Skin epidermis (tissue), 12 donors: Measurements from ENCODE around the gene CENPU.
"Not testable (repeated sequence)": the region's sequence is repeated elsewhere in the genome, so short reads cannot be mapped to it uniquely, and the experiment has no call there.

Source experiments
- H3K27ac ChIP-seq, 21 experiments: fragments of 200-600 bp; sonication (generic) in 11 of 21; one replicate each; pipeline ENCODE4 v1.5.0; 2020; ENCODE audit warnings: mild to moderate bottlenecking in 3 of 21, inconsistent platforms in 2 of 21, moderate library complexity in 2 of 21
- H3K4me3 ChIP-seq, 7 experiments: fragments of 200-600 bp; sonication (generic) in 2 of 7; one replicate each; pipeline ENCODE4 v1.5.0; 2020; ENCODE audit warnings: inconsistent platforms in 2 of 7, mild to moderate bottlenecking in 2 of 7, moderate library complexity in 1 of 7

Gene CENPU

GRCh38 chr4:184733654-184734524 is at the start of gene CENPU:
Gene CENPU, minus strand, starts transcription at chr4:184734096. Its CDS starts 34 bp downstream, at chr4:184734062.
- peak within 1 kb of the TSS; percentile 67 to 98 (median 91) for H3K4me3 ChIP-seq

DNA sequence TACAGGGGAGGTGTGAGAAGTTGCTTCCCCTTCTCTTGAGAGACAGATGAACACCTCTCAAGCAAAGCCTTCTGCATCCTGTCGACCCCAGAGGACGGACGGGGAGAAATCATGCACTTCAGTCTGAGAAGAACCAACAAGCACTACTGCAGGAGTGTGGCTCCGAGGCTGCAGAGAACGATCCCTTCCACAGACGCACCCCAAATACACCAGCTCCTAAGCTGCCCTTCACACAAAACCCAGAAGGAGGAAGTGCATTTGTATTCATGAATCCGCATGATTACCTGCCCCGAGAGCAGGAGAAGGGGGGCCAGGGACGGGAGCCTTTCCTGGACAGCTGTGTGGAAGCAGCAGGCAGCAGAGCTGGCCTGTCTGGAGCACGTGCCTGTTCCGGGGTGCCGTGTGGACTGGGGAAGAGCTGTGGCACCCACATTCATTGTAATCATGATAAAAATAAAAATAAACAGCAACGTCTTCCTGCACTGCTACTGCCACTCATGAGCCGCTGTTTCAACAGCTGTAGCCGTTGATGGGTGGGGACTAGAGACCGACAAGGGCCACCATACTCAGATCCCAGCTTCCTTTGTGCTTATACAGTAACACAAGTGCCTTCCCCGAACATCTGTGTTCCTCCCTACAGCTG is 49.0 kb upstream of the CENPU start:
- no peak overlapping the region for H3K4me3 ChIP-seq
- peak overlapping the region in 1 of 21 experiments; percentile 7 for H3K27ac ChIP-seq

More at GRCh38 chr4:184733654-184734524, at the start of gene CENPU:
- peak within 1 kb of the TSS in 20 of 21 experiments; percentile 15 to 78 (median 70) for H3K27ac ChIP-seq

GRCh38 chr4:184779160-184779559 is 45.3 kb upstream of the CENPU start:
- not testable (repeated sequence) for H3K27ac ChIP-seq, H3K4me3 ChIP-seq

- H3K27ac ChIP-seq = no peak overlapping the region
- H3K4me3 ChIP-seq = no peak overlapping the region
Measured at GRCh38 chr4:184778325-184778724, 44.4 kb upstream of the CENPU start.

DNA sequence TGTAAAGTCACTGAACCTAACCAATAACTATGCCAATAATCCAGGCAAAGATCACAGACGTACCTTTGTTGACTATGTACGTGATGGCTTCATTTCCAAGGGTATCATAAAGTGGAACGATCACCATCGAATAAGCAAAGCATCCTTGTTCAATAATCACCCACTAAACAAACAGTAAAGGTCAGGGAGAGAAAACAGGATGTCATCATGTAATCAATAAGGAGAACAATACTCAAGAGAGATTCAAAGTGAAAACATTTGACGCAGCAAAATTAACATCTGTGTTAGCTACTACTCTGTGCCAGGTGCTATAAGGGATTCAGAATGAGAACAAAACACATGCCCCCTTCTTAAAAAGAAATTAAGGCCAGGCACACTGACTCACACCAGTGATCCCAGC is 42.9 kb upstream of the CENPU start:
- H3K27ac ChIP-seq = no peak overlapping the region

DNA sequence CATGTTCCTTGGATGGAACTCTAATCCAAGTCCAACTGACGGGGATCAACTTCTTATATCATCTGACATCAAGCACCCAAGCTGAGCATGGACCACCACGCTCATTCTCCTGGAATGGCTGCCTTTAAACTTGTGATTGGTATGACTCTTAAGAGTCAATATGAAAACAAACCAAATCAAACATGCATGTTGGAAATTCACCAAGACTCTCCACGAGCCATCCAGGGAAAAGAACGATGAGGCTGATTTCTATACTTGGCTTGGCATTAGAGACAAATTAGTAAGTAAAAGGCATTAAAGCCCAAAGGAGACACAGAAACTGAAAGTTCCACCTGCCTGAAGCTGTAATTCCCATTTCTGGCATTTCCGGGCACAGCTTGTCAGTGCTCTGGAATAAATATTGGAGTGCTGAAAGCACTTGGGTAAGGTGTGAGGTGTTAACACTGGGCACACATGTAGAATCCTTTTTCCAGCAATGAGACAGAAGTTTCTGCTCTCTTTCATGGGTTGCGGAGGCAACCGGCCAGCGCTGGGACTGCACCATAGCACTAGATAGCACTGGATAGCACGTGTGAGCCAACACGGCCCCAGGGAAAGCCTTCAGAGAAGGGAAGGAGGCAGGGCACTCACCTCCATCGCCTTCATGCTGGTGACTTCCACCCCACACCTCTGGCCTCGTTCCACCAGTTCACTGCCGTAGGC is 42.1 kb upstream of the CENPU start:
- H3K27ac ChIP-seq = no peak overlapping the region
- H3K4me3 ChIP-seq = no peak overlapping the region

More for the DNA sequence above, 42.9 kb upstream of the CENPU start:
- no peak overlapping the region for H3K4me3 ChIP-seq

- no peak overlapping the region for H3K4me3 ChIP-seq
Measured at GRCh38 chr4:184774152-184774551, 40.3 kb upstream of the CENPU start.

GRCh38 chr4:184771416-184771815 is 37.5 kb upstream of the CENPU start:
- Histone ChIP-seq H3K27ac (no peak overlapping the region), H3K4me3 (no peak overlapping the region)

More at GRCh38 chr4:184774152-184774551, 40.3 kb upstream of the CENPU start:
- H3K27ac ChIP-seq = no peak overlapping the region

DNA sequence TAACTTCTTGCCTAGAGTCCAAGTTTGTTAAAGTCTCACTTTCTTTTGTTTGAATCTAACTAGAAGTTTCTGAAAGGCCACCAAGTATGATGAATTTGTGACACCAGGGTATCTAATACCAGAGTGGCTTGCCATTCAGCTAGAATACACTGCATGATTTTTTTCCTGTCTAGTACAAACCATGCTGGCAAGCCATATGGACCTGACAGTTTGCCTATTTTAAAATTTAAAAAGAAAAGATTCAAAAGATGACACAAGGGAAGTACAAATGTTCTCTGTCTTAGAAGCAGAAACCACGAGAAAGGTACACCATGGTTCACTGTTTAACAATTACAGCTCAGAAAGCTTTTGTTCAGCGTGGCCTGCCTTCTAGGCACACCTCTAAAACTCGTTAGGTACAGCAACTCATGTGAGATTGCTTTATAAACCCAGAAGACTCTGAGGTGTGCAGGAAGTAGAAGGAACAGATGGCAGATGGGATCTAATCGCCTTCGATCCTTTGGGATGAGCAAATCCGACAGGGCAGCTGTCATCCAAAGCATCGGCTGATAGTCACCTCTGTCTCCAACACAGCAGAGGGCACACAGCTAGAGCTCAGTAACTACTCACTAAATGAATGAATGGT is 35.4 kb upstream of the CENPU start:
- Histone ChIP-seq H3K27ac (no peak overlapping the region), H3K4me3 (no peak overlapping the region)

DNA sequence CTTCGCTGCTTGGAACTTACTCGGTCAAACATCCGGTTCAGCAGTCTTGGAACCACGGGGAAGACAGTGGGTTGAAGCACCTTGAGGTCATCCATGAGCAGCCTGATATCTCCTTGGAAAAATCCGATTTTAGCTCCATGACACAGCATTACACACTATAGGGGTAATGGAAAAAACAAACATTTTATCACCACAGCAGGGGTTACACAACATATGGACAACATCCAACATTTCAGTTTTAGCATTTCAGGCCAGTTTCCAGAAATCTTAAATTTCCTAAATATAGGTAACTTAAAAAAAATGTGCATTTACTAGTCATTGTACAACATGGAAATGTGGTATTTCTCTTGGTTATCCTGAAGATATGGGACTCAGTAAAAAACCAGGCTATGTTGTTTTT is 34.4 kb upstream of the CENPU start:
- Histone ChIP-seq H3K27ac (no peak overlapping the region), H3K4me3 (no peak overlapping the region)

- Histone ChIP-seq H3K4me3 (no peak overlapping the region), H3K27ac (no peak overlapping the region)
Measured at GRCh38 chr4:184766446-184766845, 32.5 kb upstream of the CENPU start.

DNA sequence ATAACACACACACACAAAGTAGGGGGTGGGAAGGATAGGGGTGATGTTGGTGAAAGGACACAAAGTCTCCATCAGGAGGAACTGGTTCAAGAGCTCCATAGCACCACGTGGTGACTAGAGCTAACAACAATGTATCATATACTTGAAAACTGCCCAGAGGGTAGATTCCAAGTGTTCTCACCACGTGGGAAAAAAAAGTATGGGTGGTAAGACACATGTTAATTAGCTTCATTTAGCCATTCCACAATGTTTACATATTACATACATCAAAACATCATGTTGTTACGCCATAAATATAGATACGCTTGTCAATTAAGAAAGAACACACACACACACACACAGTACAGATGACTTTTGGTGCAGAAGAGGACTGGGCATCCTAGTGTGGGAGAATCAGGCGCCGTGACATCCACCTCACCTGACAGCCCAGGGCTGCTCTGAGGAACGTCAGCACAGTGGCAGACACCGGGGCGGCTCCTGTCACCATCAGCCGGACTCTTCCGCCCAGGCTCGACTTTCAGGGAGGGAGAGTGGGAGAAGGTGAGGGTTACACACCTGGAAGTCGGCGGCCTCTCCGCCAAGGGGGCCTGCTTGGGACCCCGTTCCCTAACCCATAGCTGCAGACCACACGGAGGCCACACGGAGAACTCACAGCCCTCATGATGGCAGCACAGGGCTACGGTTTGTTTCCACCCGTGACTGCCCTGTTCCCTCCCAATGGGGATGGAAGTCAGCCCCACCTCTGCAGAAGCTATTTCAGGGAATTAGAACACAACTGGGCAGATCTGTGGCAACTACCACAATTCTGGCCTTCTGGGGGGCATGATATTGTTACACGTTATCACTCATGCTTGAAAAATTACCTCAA is 31.8 kb upstream of the CENPU start:
- Histone ChIP-seq H3K27ac (no peak overlapping the region), H3K4me3 (no peak overlapping the region)

DNA sequence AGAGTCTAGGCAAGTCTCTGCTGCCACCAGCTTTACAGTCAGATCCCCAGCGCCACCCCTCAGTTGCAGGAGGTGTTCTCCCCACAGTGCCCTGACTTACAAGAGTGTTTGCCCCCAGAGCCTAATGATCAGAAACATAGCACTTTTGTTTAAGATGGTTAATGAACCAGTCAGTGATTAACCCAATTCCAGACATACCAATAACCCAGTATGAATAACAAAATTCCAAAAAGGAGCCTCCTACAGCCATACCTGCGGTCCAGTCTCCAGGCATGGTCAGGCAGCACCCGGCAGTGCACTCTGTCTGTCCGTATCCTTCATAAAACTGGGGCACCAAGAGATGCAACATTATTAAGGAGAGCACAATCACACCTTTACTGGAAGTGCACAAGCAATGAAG is 30.7 kb upstream of the CENPU start:
- Histone ChIP-seq H3K4me3 (no peak overlapping the region), H3K27ac (no peak overlapping the region)

GRCh38 chr4:184763150-184763780 is 29.4 kb upstream of the CENPU start:
- Histone ChIP-seq H3K4me3 (no peak overlapping the region), H3K27ac (peak overlapping the region in 2 of 21 experiments; percentile 5 to 29)

DNA sequence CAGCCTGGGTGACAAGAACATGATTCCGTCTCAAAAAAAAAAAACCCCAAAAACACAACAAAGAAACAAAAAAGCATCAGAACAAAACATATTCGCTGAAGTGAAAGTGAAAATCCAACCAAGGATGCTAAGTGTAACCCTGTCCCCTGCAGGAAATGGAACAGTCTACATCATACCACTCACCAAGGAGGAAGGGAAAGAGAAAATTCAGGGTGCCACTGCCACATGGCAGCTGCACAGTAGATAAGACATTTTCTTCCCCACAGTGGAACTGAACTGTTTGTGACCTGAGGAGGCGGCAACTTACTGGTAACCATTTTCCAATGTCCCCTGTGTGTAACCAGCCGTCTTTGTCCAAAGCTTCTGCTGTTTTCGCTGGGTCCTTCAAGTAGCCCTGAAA is 28.2 kb upstream of the CENPU start:
- H3K27ac ChIP-seq = peak overlapping the region in 4 of 21 experiments; percentile 5 to 77 (median 14)

GRCh38 chr4:184760681-184761080 is 26.8 kb upstream of the CENPU start:
- Histone ChIP-seq H3K27ac (no peak overlapping the region), H3K4me3 (no peak overlapping the region)

More for the DNA sequence above, 28.2 kb upstream of the CENPU start:
- no peak overlapping the region for H3K4me3 ChIP-seq

DNA sequence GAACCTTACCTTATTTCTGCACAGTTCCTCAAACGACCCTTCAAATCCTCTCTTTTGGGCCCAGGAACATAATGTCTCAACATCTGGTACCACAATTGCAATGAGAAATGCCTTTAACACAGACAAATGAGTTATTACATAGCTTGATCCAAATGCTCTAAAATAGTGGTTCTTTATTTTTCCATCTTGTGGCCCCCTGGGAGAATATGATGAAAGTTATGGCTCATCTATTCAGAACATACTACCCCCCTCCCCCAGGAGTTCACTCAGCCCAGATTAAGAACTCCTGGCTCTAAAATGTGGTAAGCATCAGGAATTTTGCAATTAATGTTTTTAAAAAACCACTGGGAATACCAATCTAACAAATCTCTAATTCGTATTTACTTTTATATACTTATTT is 23.9 kb upstream of the CENPU start:
- H3K4me3 ChIP-seq = no peak overlapping the region
- H3K27ac ChIP-seq = peak overlapping the region in 1 of 21 experiments; percentile 45

- Histone ChIP-seq H3K4me3 (no peak overlapping the region), H3K27ac (peak overlapping the region in 6 of 21 experiments; percentile 1 to 52 (median 23))
Measured at GRCh38 chr4:184756399-184756798, 22.5 kb upstream of the CENPU start.
